Thoracic aorta (tissue), 2 donors: Measurements from ENCODE around the gene ELAVL1. TPM values are rescaled to one million over a fixed set of nuclear protein-coding genes. Genes with fewer than 3 reads are reported as not detected.

Experiments
- ATAC-seq: fragments of 150-250 bp; one replicate; pipeline ENCODE4 v1.8.0; 2017; ENCODE audit warnings: low read depth; ENCODE audit not compliant: insufficient number of reproducible peaks, low FRiP score
- DNase-seq: peaks from one replicate; pipeline ENCODE4 v3.0.0-alpha.2; 2020; ENCODE audit warnings: low spot score
- H3K27ac ChIP-seq, 2 donors: fragments of 200-600 bp; sonication (generic); 1 replicate in 1 of 2; 2 replicates in 1 of 2; pipeline ENCODE4 v1.5.1; 2016; ENCODE audit warnings: mild to moderate bottlenecking in 2 of 2, moderate library complexity in 2 of 2
- H3K27me3 ChIP-seq: fragments of 200-600 bp; sonication (generic); replicated peaks from 2 replicates; pipeline ENCODE4 v1.6.0; 2016; ENCODE audit warnings: mild to moderate bottlenecking; ENCODE audit not compliant: insufficient read depth
- H3K36me3 ChIP-seq: fragments of 200-600 bp; sonication (generic); one replicate; pipeline ENCODE4 v1.5.1; 2016
- H3K4me1 ChIP-seq, 2 donors: fragments of 200-600 bp; sonication (generic); 1 replicate in 1 of 2; 2 replicates in 1 of 2; pipeline versions ENCODE4 v1.5.1 to v1.6.0; 2016; ENCODE audit warnings: low read depth in 2 of 2, mild to moderate bottlenecking in 1 of 2; ENCODE audit not compliant: control insufficient read depth in 1 of 2
- H3K4me3 ChIP-seq: fragments of 200-600 bp; sonication (generic); 2 replicates; pipeline ENCODE4 v1.5.1; 2016; ENCODE audit warnings: mild to moderate bottlenecking
- H3K9me3 ChIP-seq: fragments of 200-600 bp; sonication (generic); 2 replicates; pipeline ENCODE4 v1.5.1; 2016
- CTCF ChIP-seq: fragments of 200-600 bp; sonication (generic); IDR thresholded peaks from one replicate; pipeline ENCODE4 v1.5.1; 2019; ENCODE audit warnings: antibody characterized with exemption
- total RNA-seq, 2 donors: library from RNA; depleted of rRNA; stranded (reverse); fragments of >200 nt; gene quantifications; one replicate each; pipeline versions ENCODE4 v1.1.0 to v1.2.3, GENCODE V29; 2016

Gene ELAVL1
- total RNA-seq, 2 donors from 2014 or later = 33.6 to 39.2 TPM

- Histone ChIP-seq H3K27ac (no peak overlapping the region), H3K27me3 (no peaks in the 10 kb centered on the region), H3K4me1 (peaks cover 5 to 8% of the 10 kb centered on the region in 2 donors), H3K36me3 (peaks cover 48% of the 10 kb centered on the region), H3K4me3 (no peak overlapping the region), H3K9me3 (no peaks in the 10 kb centered on the region)
- DNase-seq (no peak), ATAC-seq (no peak)
- TF ChIP-seq CTCF = no peak
These were observed 18.9 kb downstream of the ELAVL1 start for GRCh38 chr19:7986321-7987113.

- ATAC-seq = no peak
- DNase-seq = no peak
- Histone ChIP-seq H3K36me3 (peaks cover 45% of the 10 kb centered on the region), H3K4me3 (no peak overlapping the region), H3K27me3 (no peaks in the 10 kb centered on the region), H3K27ac (no peak overlapping the region), H3K4me1 (peaks cover 5 to 8% of the 10 kb centered on the region in 2 donors), H3K9me3 (no peaks in the 10 kb centered on the region)
- TF ChIP-seq CTCF = no peak
These were observed 19.9 kb downstream of the ELAVL1 start for GRCh38 chr19:7985481-7985911.

- Histone ChIP-seq H3K27me3 (no peaks in the 10 kb centered on the region), H3K36me3 (peaks cover 48% of the 10 kb centered on the region), H3K9me3 (no peaks in the 10 kb centered on the region), H3K4me1 (peaks cover 5 to 8% of the 10 kb centered on the region in 2 donors), H3K27ac (no peak overlapping the region), H3K4me3 (no peak overlapping the region)
- ATAC-seq (no peak), DNase-seq (no peak)
- TF ChIP-seq CTCF = no peak
These were observed 21.2 kb downstream of the ELAVL1 start for GRCh38 chr19:7983995-7984837.

GRCh38 chr19:7983286-7983950 lies 22.0 kb downstream of the ELAVL1 start:
- Histone ChIP-seq H3K4me1 (peaks cover 5 to 8% of the 10 kb centered on the region in 2 donors), H3K4me3 (no peak overlapping the region), H3K36me3 (peaks cover 41% of the 10 kb centered on the region), H3K27ac (no peak overlapping the region), H3K27me3 (no peaks in the 10 kb centered on the region), H3K9me3 (no peaks in the 10 kb centered on the region)
- no peak for ATAC-seq
- TF ChIP-seq CTCF = no peak
- DNase-seq = no peak
